ENCODE data around the gene DCDC2C.

Gene DCDC2C

DNA sequence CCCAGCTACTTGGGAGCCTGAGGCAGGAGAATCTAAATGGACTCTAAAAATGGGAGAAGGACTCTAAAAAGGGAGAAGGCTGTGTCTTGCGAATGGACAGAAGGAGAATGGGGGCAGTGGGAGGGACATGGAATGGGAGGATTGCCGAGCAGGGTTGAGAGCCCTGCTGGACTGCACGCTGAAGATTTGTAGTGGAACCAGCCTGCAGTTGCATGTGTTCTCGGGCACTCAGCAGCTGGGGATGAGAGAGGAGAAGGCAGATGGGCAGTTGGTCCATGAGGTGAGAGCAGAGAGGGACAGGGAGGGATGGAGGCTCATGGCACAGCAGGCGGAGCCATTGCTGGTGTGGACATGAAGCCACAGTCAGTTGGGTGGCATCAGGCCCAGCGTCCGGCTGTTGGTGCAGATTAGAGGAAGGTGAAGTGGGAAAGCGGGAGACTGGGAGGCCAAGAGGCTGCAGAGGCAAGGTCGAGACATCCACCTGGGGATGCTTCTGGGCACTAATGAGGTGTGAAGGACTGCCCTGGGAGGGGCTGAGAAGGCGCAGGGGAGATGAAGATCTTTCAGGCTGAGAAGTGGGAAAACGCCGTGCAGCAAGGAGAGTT lies 40.7 kb downstream of the DCDC2C start:
- no peak for DNase-seq (ENCODE audit: low read depth)

DNA sequence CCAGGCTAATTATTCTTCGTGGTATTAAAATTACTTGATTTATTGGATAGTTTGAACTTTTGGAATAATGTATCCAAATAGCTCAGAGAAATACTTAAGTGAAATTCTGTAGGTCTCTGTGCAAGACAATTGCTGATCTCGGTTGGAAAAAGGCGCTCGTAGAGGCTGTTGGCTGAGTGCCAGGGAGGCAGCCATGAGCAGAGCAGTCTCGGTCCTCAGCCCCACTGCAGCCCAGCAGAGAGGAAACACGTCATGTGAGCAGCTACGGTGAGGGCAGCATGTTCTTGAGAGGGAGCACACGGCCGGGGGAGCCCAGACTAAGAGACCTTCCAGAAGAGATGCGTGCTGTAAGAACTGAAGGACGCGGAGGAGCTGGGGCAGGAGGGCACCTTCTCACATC lies 42.5 kb downstream of the DCDC2C start:
- DNase-seq (ENCODE audit: low read depth), result no peak

DNA sequence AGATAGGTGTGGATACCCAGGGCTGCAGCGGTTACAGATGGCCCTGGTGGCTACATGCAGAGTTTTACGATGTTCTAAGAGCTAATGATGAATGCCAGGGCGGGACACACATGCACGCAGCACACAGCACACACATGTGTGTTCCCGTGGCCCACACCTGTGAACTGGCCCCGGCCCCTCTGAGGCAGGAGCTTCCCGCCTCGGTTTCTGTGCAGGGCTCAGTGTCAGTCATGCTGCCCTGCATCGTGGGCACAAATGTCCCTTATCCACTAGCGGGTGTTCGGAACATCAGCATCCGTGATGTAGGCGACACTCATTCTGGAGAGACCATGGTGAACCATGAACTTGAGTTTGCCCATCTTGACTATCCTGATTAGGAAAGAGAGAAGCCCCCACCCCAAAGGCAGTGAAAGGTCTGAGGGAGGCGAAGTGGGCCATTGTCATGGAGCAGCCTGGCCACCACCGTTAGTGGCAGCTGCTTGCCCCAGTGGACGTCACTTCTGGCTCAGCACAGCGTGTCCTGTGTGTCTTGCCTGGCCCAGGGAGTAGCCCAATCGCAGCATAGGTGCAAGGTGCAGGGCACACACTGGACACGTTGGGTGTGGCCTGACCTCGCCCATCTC lies 43.8 kb downstream of the DCDC2C start:
- no peak for DNase-seq (ENCODE audit: low read depth)

DNA sequence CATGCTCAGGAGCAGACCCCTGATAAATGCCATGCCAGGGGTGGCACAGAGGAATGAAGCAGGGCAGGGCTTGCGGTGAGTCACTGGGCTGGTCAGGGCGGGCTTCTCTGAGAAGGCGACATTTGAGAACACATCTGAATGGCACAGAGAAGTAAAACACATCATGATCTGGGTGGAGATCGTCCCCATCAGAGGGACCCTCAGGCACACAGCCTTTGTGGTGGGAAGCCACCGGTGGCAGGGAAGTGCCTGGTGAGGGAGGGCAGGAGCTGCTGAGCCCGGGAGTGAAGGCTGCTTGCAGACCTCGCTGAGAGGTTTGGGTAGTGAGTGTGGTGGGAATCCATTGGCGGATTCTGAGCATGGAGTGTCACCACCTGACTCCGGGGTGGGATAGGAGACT lies 44.5 kb downstream of the DCDC2C start:
- no peak for DNase-seq (ENCODE audit: low read depth)

DNA sequence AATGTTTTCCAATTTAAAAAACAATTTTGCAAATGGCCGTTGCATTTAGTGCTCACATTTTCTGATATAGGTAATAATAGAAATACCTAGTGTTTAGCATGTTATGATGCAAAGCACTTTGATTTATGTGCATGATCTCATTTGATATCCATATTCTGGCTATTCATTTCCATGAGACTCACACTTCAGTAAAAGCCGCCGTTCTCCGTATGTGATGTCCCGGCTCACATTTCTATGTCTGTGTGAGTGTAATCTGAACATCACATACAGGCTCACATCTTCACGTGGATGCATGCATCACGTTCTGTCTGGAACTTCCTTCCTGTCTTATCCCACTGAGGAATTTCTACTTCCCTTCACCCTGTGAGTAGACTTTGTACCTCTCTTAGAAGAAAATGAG lies 45.8 kb downstream of the DCDC2C start:
- no peak for DNase-seq (ENCODE audit: low read depth)

DNA sequence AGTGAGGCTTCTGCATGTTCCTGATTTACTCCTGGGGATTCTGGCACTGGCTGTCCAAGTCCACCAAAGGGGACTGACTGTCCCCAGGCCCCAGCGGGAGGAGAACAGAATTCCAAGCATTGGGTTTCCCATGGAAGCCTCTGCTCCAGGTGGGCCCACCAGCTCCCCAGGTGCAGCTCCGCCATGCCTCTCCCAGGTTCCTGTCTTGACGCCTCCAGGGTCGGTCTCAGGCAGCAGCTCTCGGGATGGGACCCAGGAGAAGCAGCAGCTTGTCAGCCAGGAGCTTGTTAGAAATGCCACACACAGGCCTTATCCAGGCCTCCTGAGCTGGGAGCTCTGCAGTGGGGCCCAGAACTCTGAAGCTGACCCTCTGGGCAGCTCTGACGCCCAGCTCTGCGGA lies 47.9 kb downstream of the DCDC2C start:
- DNase-seq (ENCODE audit: low read depth), result no peak

DNA sequence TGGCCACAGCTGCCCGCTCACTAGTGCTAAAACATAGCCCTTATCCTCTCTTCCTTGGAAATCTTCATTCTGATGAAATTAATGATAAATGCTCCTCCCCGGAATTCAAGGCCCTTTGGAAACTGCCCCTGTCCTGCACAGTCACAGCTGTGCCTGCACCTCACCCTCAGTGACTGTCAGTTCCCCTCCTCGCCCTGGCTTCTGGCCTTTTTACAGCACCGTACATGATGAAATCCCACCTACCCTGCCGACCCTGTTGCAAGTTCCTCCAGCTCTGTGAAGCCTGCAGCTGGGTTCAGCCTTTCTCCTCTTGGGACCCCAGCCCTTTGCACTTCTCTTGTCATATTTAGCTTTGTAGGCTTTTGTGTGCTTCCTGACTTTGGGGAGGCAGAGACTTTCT lies 48.4 kb downstream of the DCDC2C start:
- DNase-seq (ENCODE audit: low read depth), result no peak

DNA sequence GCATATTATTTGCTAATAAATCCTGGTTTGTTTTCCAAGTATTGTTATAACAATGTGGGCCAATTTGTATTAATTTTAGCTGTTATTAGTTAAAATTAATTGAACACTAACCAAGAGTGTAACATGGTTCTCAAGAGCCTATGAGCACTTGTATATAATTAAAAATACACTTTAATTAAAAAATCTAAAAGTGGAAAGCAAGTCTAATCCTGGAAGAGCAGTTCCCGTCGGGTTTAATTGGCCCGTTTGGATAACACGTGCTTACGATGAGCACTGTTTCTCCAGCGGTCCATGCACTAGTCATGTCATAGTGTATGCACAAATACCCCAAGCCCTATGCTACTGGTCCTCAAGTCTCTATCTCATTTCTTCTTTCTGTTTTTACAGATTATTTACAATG lies 49.0 kb downstream of the DCDC2C start:
- no peak for DNase-seq (ENCODE audit: low read depth)

DNA sequence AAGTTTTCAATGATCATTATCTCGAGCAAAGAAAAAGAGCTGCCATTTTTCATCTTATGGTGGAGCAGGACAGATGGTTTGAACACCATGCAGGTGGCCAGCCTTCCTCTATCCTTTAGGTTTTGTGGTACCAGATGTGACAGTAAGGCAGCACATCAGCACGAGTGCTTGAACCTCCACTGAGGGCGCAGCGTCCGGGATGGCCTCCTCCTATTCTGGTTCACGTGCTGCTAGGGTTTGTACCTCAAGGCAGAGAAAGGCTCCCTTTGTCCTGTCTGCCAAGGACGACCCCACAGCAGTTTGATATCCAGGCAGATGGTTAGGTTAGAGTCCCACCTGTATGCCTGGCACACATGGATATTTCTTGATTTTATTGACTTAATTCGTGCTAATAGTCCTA lies 50.2 kb downstream of the DCDC2C start:
- DNase-seq (ENCODE audit: low read depth), result no peak

DNA sequence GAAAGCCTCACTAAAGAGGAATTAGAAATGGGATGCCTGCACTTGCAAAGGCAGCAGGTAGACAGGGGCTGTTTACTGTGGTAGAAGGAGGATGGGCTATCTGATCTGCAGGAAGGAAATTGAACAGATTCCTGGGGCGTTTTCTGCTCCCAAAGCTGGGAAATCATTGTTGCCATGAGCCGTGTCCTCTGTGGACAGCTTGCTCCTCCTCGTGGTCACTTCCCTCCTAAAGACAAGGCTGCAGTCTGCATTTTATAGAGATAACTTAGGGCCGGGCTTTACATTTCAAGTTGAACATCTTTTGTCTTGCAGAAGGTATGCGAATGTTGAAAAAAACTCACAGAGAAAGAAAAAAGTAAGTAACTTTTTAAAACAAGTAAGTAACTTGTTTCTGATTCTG lies 50.9 kb downstream of the DCDC2C start:
- DNase-seq (ENCODE audit: low read depth), result no peak

DNA sequence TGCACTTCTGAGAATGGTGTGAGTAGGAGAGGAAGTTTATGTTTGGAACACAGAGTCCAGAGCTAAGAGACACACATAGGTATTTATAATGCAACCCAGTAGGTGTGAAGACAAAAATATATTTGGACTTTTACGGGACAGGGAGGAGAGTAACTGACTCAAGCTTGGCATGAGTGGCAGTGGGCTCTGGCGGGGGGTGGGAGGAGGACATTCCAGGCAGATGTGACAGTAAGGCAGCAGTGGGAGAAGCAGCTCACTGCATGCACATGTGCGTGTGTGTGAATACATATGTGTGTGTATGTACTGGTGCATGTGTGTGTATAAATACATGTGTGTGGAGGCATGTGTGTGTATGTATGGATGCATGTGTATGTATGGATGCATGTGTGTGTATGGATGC lies 51.4 kb downstream of the DCDC2C start:
- DNase-seq (ENCODE audit: low read depth), result no peak

DNA sequence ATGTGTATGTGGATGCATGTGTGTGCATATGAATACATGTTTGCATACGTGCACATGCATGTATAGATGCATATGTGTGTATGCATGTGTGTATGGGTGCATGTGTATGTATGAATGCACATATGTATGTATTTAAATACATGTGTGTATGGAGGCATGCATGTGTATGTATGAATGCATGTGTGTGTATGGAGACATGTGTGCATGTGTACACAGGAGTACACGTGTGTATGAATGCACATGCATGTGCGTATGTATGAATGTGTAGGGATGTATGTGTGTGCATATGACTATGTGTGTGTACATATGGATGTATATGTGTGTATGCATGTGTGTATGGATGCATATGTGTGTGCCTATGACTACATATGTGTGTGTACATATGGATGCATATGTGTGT lies 51.9 kb downstream of the DCDC2C start:
- no peak for DNase-seq (ENCODE audit: low read depth)

DNA sequence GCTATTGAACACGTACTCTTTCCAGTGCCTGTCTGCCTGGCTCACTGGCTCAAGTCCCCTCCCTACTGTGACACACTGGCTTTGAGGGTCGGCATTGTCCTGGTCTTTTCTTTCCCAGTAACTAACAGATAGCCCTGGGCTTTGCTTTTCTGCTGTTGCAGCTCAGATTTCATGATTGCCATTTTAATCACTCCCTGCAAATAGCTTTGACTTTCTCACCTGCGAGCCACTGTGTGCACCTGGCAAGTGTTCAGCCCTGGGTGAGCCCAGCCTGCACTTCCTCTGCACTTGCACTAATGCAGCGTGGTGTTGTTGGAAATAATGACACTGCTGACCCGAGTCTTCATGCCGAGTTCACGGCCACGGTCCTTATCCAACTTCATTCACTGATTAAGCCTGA lies 52.9 kb downstream of the DCDC2C start:
- no peak for DNase-seq (ENCODE audit: low read depth)

DNA sequence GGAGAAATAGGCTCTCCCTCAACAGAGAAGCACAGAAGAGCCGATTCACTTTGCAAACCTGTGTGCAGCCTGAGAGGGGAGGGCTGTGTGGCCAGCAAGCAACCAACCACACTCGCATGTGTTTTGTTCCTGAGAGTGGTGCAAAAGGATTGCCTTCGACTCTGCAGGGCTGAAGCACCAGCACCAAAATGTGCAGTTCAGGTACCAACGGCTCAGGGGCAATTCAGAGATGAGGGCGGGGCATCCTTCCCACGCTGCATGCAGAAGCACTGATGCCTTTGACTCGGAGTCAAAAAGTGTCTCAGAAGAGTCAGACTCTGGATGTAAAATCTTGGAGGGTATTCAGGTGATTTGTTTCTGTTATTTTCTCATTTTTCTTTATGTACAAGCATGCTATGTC lies 55.5 kb downstream of the DCDC2C start:
- no peak for DNase-seq (ENCODE audit: low read depth)

DNA sequence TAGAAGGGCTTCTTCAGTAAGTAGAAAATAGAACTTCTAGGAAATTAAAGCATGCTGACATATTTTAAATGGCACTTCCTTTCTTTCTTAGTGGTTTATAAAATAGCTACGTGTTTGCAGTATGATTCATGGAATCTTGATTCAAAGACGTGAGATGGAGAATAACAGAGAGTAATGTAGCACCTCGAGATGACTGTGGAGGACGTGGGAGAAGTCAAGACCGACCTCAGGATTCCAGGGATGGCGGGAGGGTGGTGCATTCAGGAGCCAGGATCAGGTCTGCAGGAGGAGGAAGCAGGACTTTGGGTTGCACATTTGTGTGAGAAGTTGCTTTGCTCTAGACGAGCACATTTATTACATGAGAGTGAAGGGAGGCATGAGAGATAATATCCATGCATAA lies 56.0 kb downstream of the DCDC2C start:
- no peak for DNase-seq (ENCODE audit: low read depth)

DNA sequence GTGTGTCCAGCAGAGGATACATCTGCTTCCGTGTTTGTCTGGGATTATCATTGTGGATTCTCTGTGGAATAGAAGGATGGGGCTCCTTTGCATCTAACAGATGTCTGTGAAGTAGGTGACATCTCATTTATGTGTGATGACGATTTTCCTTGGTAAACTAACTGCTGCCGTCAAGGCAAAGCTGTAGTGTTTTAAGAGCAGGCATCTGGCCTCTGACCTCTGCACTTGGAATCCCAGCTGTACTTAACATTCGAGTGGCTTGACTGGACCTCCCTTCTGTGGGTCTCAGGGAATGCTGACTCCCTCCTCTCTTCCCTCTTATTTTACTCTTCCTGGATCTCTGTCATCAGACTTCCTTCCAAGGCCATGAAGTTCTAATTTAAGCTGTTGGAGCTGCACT lies 56.4 kb downstream of the DCDC2C start:
- DNase-seq (ENCODE audit: low read depth), result no peak

DNA sequence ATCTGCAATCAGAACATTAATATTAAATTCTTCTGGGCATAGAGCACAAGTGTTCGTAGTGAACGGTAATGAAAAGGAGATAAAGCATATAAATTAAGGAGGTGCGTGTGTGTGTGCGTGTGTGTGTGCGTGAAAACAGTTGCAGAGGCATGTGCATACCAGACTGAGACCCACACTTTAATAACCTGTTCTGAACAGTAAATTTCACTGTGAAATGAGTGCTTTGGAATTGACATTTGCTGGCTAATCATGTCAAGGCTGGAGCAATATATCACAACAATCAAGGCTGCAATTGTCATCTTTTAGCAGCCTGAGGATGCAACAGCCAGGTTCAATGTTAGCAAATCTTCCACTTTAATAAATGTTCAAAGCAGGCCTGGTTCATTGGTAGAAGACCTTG lies 57.9 kb downstream of the DCDC2C start:
- DNase-seq (ENCODE audit: low read depth), result no peak

DNA sequence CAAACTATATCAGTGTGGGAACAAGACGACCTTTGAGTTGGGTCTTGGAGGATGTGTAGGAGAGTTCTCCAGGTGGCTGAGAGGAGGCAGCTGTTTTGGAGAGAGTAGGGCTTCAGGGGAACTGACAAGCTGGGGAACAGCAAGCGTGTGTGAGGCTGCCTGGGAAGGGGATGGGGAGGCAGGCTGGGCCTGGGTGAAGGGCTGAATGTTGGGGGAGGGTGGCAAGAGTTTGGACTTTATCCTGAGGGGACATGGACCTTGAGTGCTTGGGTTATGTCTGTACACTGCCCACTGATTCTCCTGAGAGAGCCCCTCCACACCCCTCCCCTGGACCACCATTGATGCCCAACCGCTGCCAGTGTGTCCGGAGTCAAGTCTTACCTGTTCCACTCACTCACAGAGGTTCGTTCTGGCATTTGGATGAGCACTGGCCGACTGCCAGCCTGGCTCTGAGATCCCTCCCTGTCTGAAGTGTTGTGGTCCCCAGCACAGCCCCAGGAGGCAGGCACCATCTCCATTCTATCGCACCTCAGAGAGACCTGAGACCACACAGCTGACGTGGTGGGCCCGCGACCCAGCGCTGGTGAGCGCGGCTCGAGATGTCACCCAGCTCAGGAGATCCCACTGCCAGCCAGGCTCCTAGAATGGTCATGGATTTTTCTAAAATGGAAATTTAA lies 59.5 kb downstream of the DCDC2C start:
- DNase-seq (ENCODE audit: low read depth), result no peak

DNA sequence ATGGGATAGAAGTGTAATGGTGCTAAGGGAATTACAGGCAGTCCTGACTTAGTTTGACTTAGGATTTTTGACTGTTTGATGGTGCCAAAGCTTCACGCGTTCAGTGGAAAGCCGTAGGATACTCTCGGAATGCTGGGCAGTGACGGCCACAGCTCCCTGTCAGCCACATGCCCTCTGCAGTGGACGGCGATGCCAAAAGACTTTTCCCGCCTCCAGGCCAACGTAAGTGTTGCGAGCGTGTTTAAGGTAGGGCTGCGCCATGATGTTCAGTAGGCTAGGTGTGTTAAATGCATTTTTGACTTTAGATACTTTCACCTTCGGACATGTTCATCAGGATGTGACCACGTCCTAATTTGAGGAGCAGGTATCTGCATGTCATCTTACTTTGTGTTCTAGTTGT lies 63.4 kb downstream of the DCDC2C start:
- no peak for DNase-seq (ENCODE audit: low read depth)

DNA sequence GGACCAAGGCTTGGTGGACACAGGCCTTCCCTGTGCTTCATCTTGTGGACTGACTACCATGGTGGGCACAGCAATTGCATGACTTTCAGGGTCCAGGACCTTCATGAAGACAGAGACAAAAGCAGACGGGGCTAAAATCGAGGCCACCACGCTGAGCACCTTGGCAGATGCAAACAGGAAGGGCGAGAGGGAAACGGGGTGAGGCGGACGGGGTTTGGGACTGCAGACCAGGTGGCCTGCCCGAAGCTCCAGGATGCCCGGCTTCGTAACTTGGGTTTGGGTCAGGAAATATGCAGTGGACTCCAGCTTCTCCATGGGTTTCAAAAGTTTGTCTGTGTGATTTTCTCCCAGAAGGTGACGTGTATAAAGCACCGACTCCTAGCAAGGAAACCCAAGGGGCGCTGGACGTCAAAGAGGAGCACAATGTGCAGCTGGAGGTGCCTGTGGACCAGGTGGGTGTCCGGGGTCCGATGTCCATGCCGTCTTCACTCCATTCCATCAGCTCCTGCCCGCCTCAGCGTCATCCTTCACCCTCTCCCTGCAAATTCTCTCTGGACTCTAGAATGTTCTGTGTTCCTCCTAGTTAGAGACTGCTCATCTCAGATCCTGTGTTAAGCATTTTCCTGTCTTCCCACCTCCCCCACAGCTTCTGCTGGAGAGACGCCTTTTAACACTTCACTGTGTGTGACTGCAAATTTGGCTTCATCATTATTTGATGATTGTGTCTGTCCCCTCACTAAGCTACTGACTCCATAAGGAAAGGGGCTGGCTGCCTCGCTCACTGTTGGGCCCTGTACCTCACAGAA lies 65.8 kb downstream of the DCDC2C start:
- DNase-seq (ENCODE audit: low read depth), result no peak

DNA sequence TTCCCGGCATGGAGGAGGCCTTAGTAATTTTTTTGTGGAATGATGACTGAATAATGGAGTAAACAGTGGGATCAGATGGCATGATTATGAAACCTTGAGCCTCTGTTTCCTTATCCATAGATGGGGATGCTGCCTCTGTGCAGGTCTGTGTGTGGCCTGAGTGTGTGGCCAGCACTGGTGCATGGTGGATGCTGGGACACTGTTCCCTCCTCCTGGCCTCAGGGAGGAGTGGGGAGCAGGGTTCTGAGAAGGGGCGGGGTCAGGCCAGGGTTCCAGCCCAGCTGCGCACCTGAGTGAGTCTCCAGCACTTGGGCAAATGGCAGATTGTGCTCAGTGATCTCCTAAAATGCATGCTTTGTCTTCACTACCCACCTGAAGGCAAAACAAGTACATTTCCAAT lies 66.4 kb downstream of the DCDC2C start:
- no peak for DNase-seq (ENCODE audit: low read depth)

DNA sequence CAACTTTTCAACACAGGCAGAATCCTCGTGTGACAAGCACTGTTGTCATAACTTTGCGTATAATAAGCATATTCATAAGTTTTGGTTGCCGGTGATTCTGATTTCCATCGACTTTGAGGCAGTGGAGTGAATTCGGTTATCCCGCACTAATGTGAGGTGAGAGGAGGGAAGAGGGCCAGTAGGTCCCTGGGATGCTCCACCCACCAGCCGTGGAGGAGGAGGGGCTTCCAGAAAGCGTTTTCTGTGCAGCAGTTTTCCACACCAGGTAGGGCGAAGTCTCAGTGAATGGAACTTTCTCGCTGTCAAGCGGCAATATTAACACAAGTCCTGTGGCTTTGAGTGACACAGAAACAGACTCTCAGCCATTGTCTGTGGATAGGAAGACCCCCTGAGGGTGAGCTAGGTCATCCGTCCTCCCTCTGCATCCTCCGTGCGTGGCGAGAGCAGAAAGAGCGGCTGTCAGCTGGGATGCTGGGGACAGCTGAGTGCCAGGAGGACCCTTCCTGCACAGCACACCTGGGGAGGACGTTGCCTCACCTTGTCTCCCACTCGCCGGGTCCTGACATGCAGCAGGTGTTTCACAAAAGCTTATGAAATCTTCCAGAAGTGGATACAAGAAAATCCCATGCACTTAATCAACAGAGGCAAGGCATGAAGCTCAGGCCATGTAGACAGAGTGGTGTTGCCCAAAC lies 67.5 kb downstream of the DCDC2C start:
- no peak for DNase-seq (ENCODE audit: low read depth)

DNA sequence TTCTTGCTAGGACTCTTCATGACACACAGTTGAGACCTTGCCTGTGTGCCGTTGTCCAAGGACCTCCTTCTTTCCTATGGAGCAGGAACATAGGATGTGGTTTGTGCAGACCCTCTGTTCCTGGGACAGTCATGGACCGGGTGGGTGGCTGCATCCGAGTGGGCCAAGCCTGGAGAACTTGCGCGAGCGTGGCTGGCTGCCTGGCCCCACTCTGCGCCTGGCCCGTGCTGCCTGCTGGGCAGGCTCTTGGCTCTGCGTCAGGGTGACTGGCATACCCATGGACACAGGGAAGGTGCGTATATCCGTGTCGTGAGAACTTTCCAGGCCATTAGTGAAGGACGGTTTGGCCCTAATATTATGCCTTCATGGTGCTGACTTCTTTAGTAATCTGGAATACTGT lies 68.2 kb downstream of the DCDC2C start:
- DNase-seq (ENCODE audit: low read depth), result no peak

All from stimulated activated CD4-positive, alpha-beta T cell treated with anti-CD3 and anti-CD28 coated beads, Interleukin-2, amount 100 ng/mL, for 4 hours (primary cell).